H9 (cell line): Measurements from ENCODE around the gene VMAC. TPM values are rescaled to one million over a fixed set of nuclear protein-coding genes. Genes with fewer than 3 reads are reported as not detected.

Source experiments
- DNase-seq: peaks from one replicate; pipeline ENCODE4 v3.0.0-alpha.2; 2017
- H2AFZ ChIP-seq: one replicate; pipeline ENCODE4 v1.6.1; 2013; ENCODE audit warnings: mild to moderate bottlenecking, low read length, control low read depth, moderate library complexity
- H2AK5ac ChIP-seq: 2 replicates; pipeline ENCODE4 v1.6.1; 2013; ENCODE audit warnings: low read length, control low read depth, mixed read lengths; ENCODE audit not compliant: insufficient read length
- H2BK120ac ChIP-seq: one replicate; pipeline ENCODE4 v1.6.1; 2013; ENCODE audit warnings: low read depth, mild to moderate bottlenecking, low read length, control low read depth, inconsistent platforms; ENCODE audit not compliant: poor library complexity, severe bottlenecking
- H2BK12ac ChIP-seq: 2 replicates; pipeline ENCODE4 v1.6.1; 2013; ENCODE audit warnings: low read length, control low read depth, mixed read lengths, low read depth; ENCODE audit not compliant: insufficient read length
- H2BK15ac ChIP-seq: 2 replicates; pipeline ENCODE4 v1.6.1; 2013; ENCODE audit warnings: low read depth, low read length, control low read depth
- H2BK20ac ChIP-seq: one replicate; pipeline ENCODE4 v1.6.1; 2013; ENCODE audit warnings: low read depth, mild to moderate bottlenecking, low read length, control low read depth, inconsistent platforms; ENCODE audit not compliant: poor library complexity, severe bottlenecking
- H2BK5ac ChIP-seq: 2 replicates; pipeline ENCODE4 v1.6.1; 2013; ENCODE audit warnings: low read length, control low read depth, mixed read lengths; ENCODE audit not compliant: insufficient read length
- H3K14ac ChIP-seq: 2 replicates; pipeline ENCODE4 v1.6.1; 2013; ENCODE audit warnings: low read length, control low read depth; ENCODE audit not compliant: insufficient read depth
- H3K18ac ChIP-seq: 2 replicates; pipeline ENCODE4 v1.6.1; 2013; ENCODE audit warnings: low read depth, mild to moderate bottlenecking, mixed read lengths, low read length, control low read depth; ENCODE audit not compliant: insufficient read length
- H3K23ac ChIP-seq: 2 replicates; pipeline ENCODE4 v1.6.1; 2013; ENCODE audit warnings: low read length, control low read depth, mixed read lengths, low read depth; ENCODE audit not compliant: insufficient read length
- H3K23me2 ChIP-seq: 2 replicates; pipeline ENCODE4 v1.6.1; 2013; ENCODE audit warnings: low read depth, mild to moderate bottlenecking, mixed read lengths, low read length, control low read depth; ENCODE audit not compliant: insufficient read length, poor library complexity, severe bottlenecking
- H3K27ac ChIP-seq: 2 replicates; pipeline ENCODE4 v1.5.1; 2013; ENCODE audit warnings: low read length, control low read depth, mixed read lengths, low read depth; ENCODE audit not compliant: insufficient read length
- H3K27me3 ChIP-seq: 2 replicates; pipeline ENCODE4 v1.6.1; 2013; ENCODE audit warnings: low read length, control low read depth, inconsistent platforms; ENCODE audit not compliant: insufficient read depth
- H3K4ac ChIP-seq: 2 replicates; pipeline ENCODE4 v1.6.1; 2013; ENCODE audit warnings: low read depth, mild to moderate bottlenecking, control low read depth, inconsistent platforms, low read length, moderate library complexity
- H3K4me1 ChIP-seq: 2 replicates; pipeline ENCODE4 v1.6.1; 2013; ENCODE audit warnings: low read length, control low read depth, inconsistent platforms; ENCODE audit not compliant: insufficient read depth
- H3K4me2 ChIP-seq: 2 replicates; pipeline ENCODE4 v1.6.1; 2013; ENCODE audit warnings: low read length, control low read depth, mixed read lengths; ENCODE audit not compliant: insufficient read length, insufficient read depth
- H3K56ac ChIP-seq: 2 replicates; pipeline ENCODE4 v1.6.1; 2013; ENCODE audit warnings: low read depth, mild to moderate bottlenecking, mixed read lengths, low read length, control low read depth; ENCODE audit not compliant: insufficient read length
- H3K79me1 ChIP-seq: 2 replicates; pipeline ENCODE4 v1.6.1; 2013; ENCODE audit warnings: low read depth, mild to moderate bottlenecking, moderate library complexity, low read length, control low read depth, inconsistent platforms; ENCODE audit not compliant: insufficient read depth, poor library complexity, severe bottlenecking
- H3K79me2 ChIP-seq: 2 replicates; pipeline ENCODE4 v1.6.1; 2013; ENCODE audit warnings: low read length, control low read depth, inconsistent platforms; ENCODE audit not compliant: insufficient read depth
- H3K9ac ChIP-seq: 2 replicates; pipeline ENCODE4 v1.6.1; 2013; ENCODE audit warnings: low read length, control low read depth, mixed read lengths; ENCODE audit not compliant: insufficient read length; ENCODE audit errors: extremely low read depth
- H3K9me3 ChIP-seq: one replicate; pipeline ENCODE4 v1.6.1; 2013; ENCODE audit warnings: low read depth, low read length, inconsistent platforms; ENCODE audit not compliant: control insufficient read depth
- H3T11ph ChIP-seq: one replicate; pipeline ENCODE4 v1.6.1; 2013; ENCODE audit warnings: mild to moderate bottlenecking, low read length, control low read depth, inconsistent platforms
- H4K20me1 ChIP-seq: one replicate; pipeline ENCODE4 v1.6.1; 2013; ENCODE audit not compliant: control insufficient read depth, insufficient read length, insufficient read depth
- H4K5ac ChIP-seq: 2 replicates; pipeline ENCODE4 v1.6.1; 2013; ENCODE audit warnings: low read depth, mild to moderate bottlenecking, mixed read lengths, low read length, control low read depth; ENCODE audit not compliant: insufficient read length
- H4K8ac ChIP-seq: replicated peaks from 2 replicates; pipeline ENCODE4 v1.6.1; 2013; ENCODE audit warnings: low read length, control low read depth, mixed read lengths, low read depth; ENCODE audit not compliant: insufficient read length
- H4K91ac ChIP-seq: 2 replicates; pipeline ENCODE4 v1.6.1; 2013; ENCODE audit warnings: low read depth, mild to moderate bottlenecking, moderate library complexity, mixed read lengths, low read length, control low read depth; ENCODE audit not compliant: insufficient read length
- H3K27ac Mint-ChIP-seq, 3 experiments: 2 replicates in 2 of 3; 3 replicates in 1 of 3; pipeline ENCODE4 v1.8.0; 2020 to 2021; ENCODE audit warnings: mixed read lengths in 3 of 3, mild to moderate bottlenecking in 1 of 3, moderate library complexity in 1 of 3
- H3K27me3 Mint-ChIP-seq: 2 replicates; pipeline ENCODE4 v1.8.0; 2021; ENCODE audit warnings: low read depth, mild to moderate bottlenecking, moderate library complexity, mixed read lengths
- H3K36me3 Mint-ChIP-seq, 3 experiments: 2 replicates in 2 of 3; 3 replicates in 1 of 3; pipeline ENCODE4 v1.8.0; 2020 to 2021; ENCODE audit warnings: low read depth in 3 of 3, mixed read lengths in 3 of 3; ENCODE audit not compliant: insufficient read depth in 1 of 3
- H3K4me1 Mint-ChIP-seq, 2 experiments: 2 replicates each; pipeline ENCODE4 v1.8.0; 2020; ENCODE audit warnings: mixed read lengths in 2 of 2
- H3K4me3 Mint-ChIP-seq, 2 experiments: 2 replicates in 1 of 2; 3 replicates in 1 of 2; pipeline ENCODE4 v1.8.0; 2020 to 2021; ENCODE audit warnings: mild to moderate bottlenecking in 2 of 2, mixed read lengths in 2 of 2, moderate library complexity in 1 of 2
- H3K9me3 Mint-ChIP-seq, 2 experiments: 2 replicates in 1 of 2; 3 replicates in 1 of 2; pipeline ENCODE4 v1.8.0; 2020; ENCODE audit warnings: mild to moderate bottlenecking in 2 of 2, mixed read lengths in 2 of 2, moderate library complexity in 1 of 2
- CTCF ChIP-seq: fragments of 200-600 bp; sonication (generic); conservative IDR thresholded peaks from 3 replicates; pipeline ENCODE4 v1.8.0; 2021; ENCODE audit warnings: antibody characterized with exemption, mild to moderate bottlenecking
- WGBS: extraction: QIAGEN DNeasy Blood & Tissue Kit; methylation state at CpG from one replicate; pipeline ENCODE4 v1.1.7; 2013; ENCODE audit warnings: missing lambda C conversion rate, low lambda C conversion rate, mixed read lengths; ENCODE audit not compliant: insufficient read length; ENCODE audit errors: extremely low coverage; 5-methylcytosine and 5-hydroxymethylcytosine counted together
- total RNA-seq: library from RNA; stranded (reverse); gene quantifications from 2 replicates; pipeline ENCODE4 v1.2.1, GENCODE V29; 2021

The VMAC gene
- total RNA-seq, 1 experiment from 2014 or later: 2.2 TPM

DNA sequence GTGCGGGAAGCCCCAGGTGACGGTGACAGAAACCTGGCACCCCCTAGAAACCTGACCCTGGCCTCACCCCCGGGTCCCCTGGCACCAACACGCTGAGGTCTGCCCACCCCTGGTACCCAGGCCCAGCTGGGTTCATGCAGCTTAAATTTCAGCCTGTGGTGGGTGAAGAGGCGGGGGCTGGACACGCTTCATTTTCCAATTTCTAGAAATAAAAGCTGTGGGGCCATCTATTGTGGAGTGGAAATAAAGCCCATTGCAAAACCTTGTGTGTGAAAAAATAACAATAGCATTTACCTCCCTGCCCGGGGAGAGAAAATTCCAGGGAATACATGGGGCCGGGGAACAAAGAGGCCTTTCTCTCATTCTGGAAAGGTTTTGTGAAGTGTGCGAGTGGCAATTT, 26.8 kb upstream of the VMAC start:
- Histone ChIP-seq H3K4me1 (no peaks in the 10 kb centered on the region), H3K27ac (no peak overlapping the region), H3K79me1 (no peaks in the 10 kb centered on the region), H3K9ac (no peak overlapping the region), H2BK12ac (no peak overlapping the region), H3K56ac (no peak overlapping the region), H2BK20ac (no peak overlapping the region), H3K27me3 (no peaks in the 10 kb centered on the region), H4K8ac (no peak overlapping the region), H3K4ac (no peak overlapping the region), H3K14ac (no peak overlapping the region), H3K23ac (no peak overlapping the region), H2AK5ac (no peak overlapping the region), H2BK120ac (no peak overlapping the region), H4K5ac (no peak overlapping the region), H3K4me2 (no peak overlapping the region), H2BK5ac (no peak overlapping the region), H4K20me1 (no peaks in the 10 kb centered on the region), H4K91ac (no peak overlapping the region), H2BK15ac (no peak overlapping the region), H3K9me3 (no peaks in the 10 kb centered on the region), H3K79me2 (no peaks in the 10 kb centered on the region), H3K18ac (no peak overlapping the region), H2AFZ (no peak overlapping the region), H3T11ph (no peak overlapping the region), H3K23me2 (no peaks in the 10 kb centered on the region)
- Mint-ChIP-seq H3K27ac (no peak overlapping the region), H3K9me3 (no peaks in the 10 kb centered on the region; a peak in 1 of 5 replicates), H3K27me3 (peaks cover 19% of the 10 kb centered on the region), H3K4me3 (no peak overlapping the region), H3K4me1 (peaks cover 13 to 30% of the 10 kb centered on the region in 2 experiments), H3K36me3 (no peaks in the 10 kb centered on the region; a peak in 1 of 7 replicates)
- no CpG with 5 or more reads among the region's 9 CpGs for WGBS
- no peak for TF ChIP-seq CTCF
- no peak for DNase-seq
